NAMALWA (cell line): ENCODE results near the gene UNC13C.
"Not testable (repeated sequence)": the region's sequence is repeated elsewhere in the genome, so short reads cannot be mapped to it uniquely, and the experiment has no call there.

Experiments
- DNase-seq: peaks from one replicate; pipeline ENCODE4 v3.0.0-alpha.2; 2015; ENCODE audit warnings: low spot score

UNC13C gene

GRCh38 chr15:54305138-54305537 lies 326.9 kb downstream of the UNC13C start:
- no peak for DNase-seq

- no peak for DNase-seq
Measured at GRCh38 chr15:54307252-54307902, 329.1 kb downstream of the UNC13C start.

GRCh38 chr15:54307926-54308325 lies 329.7 kb downstream of the UNC13C start:
- no peak for DNase-seq

- no peak for DNase-seq
Measured at GRCh38 chr15:54312528-54312927, 334.3 kb downstream of the UNC13C start.

- DNase-seq = no peak
Measured at GRCh38 chr15:54321426-54321825, 343.2 kb downstream of the UNC13C start.

GRCh38 chr15:54322341-54322740 lies 344.1 kb downstream of the UNC13C start:
- DNase-seq = no peak

GRCh38 chr15:54345301-54345700 lies 367.1 kb downstream of the UNC13C start:
- DNase-seq = no peak

- DNase-seq = no peak
Measured at GRCh38 chr15:54345827-54346226, 367.6 kb downstream of the UNC13C start.

- no peak for DNase-seq
Measured at GRCh38 chr15:54347082-54347827, 369.0 kb downstream of the UNC13C start.

GRCh38 chr15:54353726-54354125 lies 375.5 kb downstream of the UNC13C start:
- DNase-seq = no peak

- DNase-seq = no peak
Measured at GRCh38 chr15:54354341-54354740, 376.1 kb downstream of the UNC13C start.

- no peak for DNase-seq
Measured at GRCh38 chr15:54364961-54365360, 386.7 kb downstream of the UNC13C start.

GRCh38 chr15:54373332-54373731 lies 395.1 kb downstream of the UNC13C start:
- no peak for DNase-seq

- DNase-seq = no peak
Measured at GRCh38 chr15:54374184-54374952, 396.1 kb downstream of the UNC13C start.

GRCh38 chr15:54387799-54388198 lies 409.6 kb downstream of the UNC13C start:
- no peak for DNase-seq

GRCh38 chr15:54388746-54389145 lies 410.5 kb downstream of the UNC13C start:
- DNase-seq = no peak

- no peak for DNase-seq
Measured at GRCh38 chr15:54410481-54410880, 432.2 kb downstream of the UNC13C start.

GRCh38 chr15:54424171-54424570 lies 445.9 kb downstream of the UNC13C start:
- DNase-seq = no peak

GRCh38 chr15:54428596-54428995 lies 450.4 kb downstream of the UNC13C start:
- no peak for DNase-seq

- DNase-seq = not testable (repeated sequence)
Measured at GRCh38 chr15:54450288-54450687, 472.0 kb downstream of the UNC13C start.

GRCh38 chr15:54456413-54456812 lies 478.2 kb downstream of the UNC13C start:
- no peak for DNase-seq

GRCh38 chr15:54462511-54462913 lies 484.3 kb downstream of the UNC13C start:
- DNase-seq = no peak

GRCh38 chr15:54481819-54482218 lies 503.6 kb downstream of the UNC13C start:
- no peak for DNase-seq
